ENCODE results near the gene FAM53B. TPM values are rescaled to one million over a fixed set of nuclear protein-coding genes. Genes with fewer than 3 reads are reported as not detected.
"Not testable (repeated sequence)": the region's sequence is repeated elsewhere in the genome, so short reads cannot be mapped to it uniquely, and the experiment has no call there.

Gene FAM53B
- 10 to 100 TPM; 21.8 to 28.4 TPM for total RNA-seq
- polyA plus RNA-seq (ENCODE audit: insufficient read length in 2 of 2), result 10 to 100 TPM; 30.9 to 31.2 TPM
- long read RNA-seq, donor 1, full-length matches to known transcripts, result 6 of 6 reads
- long read RNA-seq, donor 1, partial matches to known transcripts, result 0 of 6 reads
- long read RNA-seq, donor 1, other reads (novel, unspliced or antisense), result 0 of 6 reads
- long read RNA-seq, donor 2, full-length matches to known transcripts, result 3 of 3 reads
- long read RNA-seq, donor 2, partial matches to known transcripts, result 0 of 3 reads
- long read RNA-seq, donor 2, other reads (novel, unspliced or antisense), result 0 of 3 reads
- long read RNA-seq, donor 3, result 0 reads
- long read RNA-seq, donor 4, result 0 reads

DNA sequence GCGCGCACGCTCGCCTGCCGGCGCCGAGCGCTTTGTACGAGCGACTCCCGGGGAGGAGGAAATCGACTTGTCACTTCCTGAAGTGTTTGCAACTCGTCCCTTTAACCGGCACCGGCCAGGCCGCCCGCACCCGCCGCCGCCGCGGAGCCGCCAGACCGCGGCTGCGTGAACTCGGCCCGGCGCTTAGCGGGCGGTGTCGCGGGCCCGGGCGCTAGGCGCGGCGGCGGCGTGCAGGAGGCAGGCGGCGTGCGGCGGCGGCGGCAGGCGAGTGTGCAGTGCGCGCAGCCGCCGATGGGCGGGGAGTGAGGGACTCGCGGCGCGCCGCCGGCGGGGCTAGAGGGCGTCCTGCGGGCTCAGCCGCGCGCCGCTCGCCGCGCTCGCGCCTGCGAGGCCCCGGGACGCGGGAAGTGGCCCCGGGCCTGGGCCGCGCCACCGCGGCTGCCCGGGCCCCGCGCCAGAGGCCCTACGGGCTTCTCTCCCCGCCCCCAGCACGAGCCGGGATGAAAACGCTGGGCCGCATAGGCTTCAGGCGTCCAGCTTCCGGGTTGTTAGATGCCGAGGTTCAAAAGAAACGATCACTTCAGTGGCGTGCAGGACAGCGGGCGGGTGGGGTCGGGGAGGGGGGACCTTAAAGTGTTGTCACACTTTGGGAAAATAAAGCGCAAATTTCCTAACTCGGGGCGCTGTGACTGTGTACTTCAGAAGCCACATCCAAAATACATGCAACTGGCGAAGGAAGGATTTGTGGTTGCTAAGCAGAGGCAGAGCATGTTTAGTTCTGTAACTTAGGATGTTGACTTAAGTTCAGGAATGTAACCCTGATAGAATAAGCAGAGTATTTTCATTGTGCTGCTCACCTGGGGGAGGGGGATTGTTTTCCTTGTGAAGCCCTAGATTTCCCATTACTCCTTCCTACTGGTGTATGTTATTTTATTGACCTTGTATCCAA lies at the start of gene FAM53B:
FAM53B (minus strand) TSS at position 277 of the 949 bp plus-strand sequence. CDS start 37,665 bp downstream, outside the sequence.
- DNase-seq (ENCODE audit: low read depth in 4 of 6, low spot score in 6 of 6), result peak in 3 of 6 donors; percentile 69 to 95 (median 93)
- Histone ChIP-seq H3K4me1 (ENCODE audit: control insufficient read depth, insufficient read depth, low read length) (peaks cover 29% of the 10 kb centered on the region), H3K27me3 (ENCODE audit: control insufficient read depth, insufficient read depth, low read length) (no peaks in the 10 kb centered on the region), H3K27ac (ENCODE audit: low read depth, low read length) (peak within 1 kb of the TSS; percentile 87), H3K9me3 (ENCODE audit: control insufficient read depth, insufficient read depth, low read length) (no peaks in the 10 kb centered on the region), H3K36me3 (ENCODE audit: control insufficient read depth, insufficient read depth, low read length) (no peaks in the 10 kb centered on the region), H3K4me3 (ENCODE audit: low read depth, low read length) (peak within 1 kb of the TSS; percentile 67)
- WGBS (ENCODE audit: insufficient coverage), result under 1% methylated on average over 92 of the region's 100 CpGs

DNA sequence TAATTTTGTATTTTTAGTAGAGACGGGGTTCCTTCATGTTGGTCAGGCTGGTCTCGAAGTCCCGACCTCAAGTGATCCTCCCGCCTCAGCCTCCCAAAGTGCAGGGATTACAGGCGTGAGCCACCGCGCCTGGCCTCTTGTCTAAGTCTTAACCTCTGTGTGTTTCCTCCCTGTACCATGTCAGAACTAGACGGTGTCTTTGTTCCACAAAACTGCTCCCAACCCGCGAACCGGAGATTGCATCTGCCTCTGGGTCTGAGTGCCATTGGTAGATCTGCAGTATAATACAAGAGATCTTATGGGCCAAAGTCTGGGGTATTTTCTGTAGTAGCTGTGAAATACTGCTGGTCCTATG lies 48.8 kb upstream of the FAM53B start:
- no peak overlapping the region for H3K4me3 ChIP-seq (ENCODE audit: low read depth, low read length)
- peaks cover 9% of the 10 kb centered on the region for H3K4me1 ChIP-seq (ENCODE audit: control insufficient read depth, insufficient read depth, low read length)
- no peaks in the 10 kb centered on the region for H3K9me3 ChIP-seq (ENCODE audit: control insufficient read depth, insufficient read depth, low read length)
- no peak for DNase-seq (ENCODE audit: low read depth in 4 of 6, low spot score in 6 of 6)
- peaks cover 2% of the 10 kb centered on the region for H3K36me3 ChIP-seq (ENCODE audit: control insufficient read depth, insufficient read depth, low read length)
- H3K27me3 ChIP-seq (ENCODE audit: control insufficient read depth, insufficient read depth, low read length), result no peaks in the 10 kb centered on the region
- no peak overlapping the region for H3K27ac ChIP-seq (ENCODE audit: low read depth, low read length)
- WGBS (ENCODE audit: insufficient coverage), result 97% methylated on average over 9 of the region's 11 CpGs

GRCh38 chr10:124791547-124792348 lies 47.6 kb upstream of the FAM53B start, which contains the start of gene EEF1AKMT2:
Gene EEF1AKMT2 (minus strand): TSS chr10:124791887. CDS start chr10:124791833, 54 bp downstream.
- Histone ChIP-seq H3K9me3 (ENCODE audit: control insufficient read depth, insufficient read depth, low read length) (no peaks in the 10 kb centered on the region), H3K27me3 (ENCODE audit: control insufficient read depth, insufficient read depth, low read length) (no peaks in the 10 kb centered on the region), H3K27ac (ENCODE audit: low read depth, low read length) (peak within 1 kb of the TSS; percentile 65), H3K36me3 (ENCODE audit: control insufficient read depth, insufficient read depth, low read length) (peaks cover 10% of the 10 kb centered on the region), H3K4me3 (ENCODE audit: low read depth, low read length) (peak within 1 kb of the TSS; percentile 79), H3K4me1 (ENCODE audit: control insufficient read depth, insufficient read depth, low read length) (peaks cover 9% of the 10 kb centered on the region)
- peak; percentile 83 to 97 (median 86) for DNase-seq (ENCODE audit: low read depth in 4 of 6, low spot score in 6 of 6)
- under 1% methylated on average over 78 of the region's 79 CpGs for WGBS (ENCODE audit: insufficient coverage)

- H3K27ac ChIP-seq (ENCODE audit: low read depth, low read length); H3K4me3 ChIP-seq (ENCODE audit: low read depth, low read length); H3K9me3 ChIP-seq (ENCODE audit: control insufficient read depth, insufficient read depth, low read length); DNase-seq (ENCODE audit: low read depth in 4 of 6, low spot score in 6 of 6); H3K27me3 ChIP-seq (ENCODE audit: control insufficient read depth, insufficient read depth, low read length); H3K4me1 ChIP-seq (ENCODE audit: control insufficient read depth, insufficient read depth, low read length): not testable (repeated sequence)
- H3K36me3 ChIP-seq (ENCODE audit: control insufficient read depth, insufficient read depth, low read length), result peaks cover 37% of the 10 kb centered on the region
- no CpG with 5 or more reads among the region's 1 CpG for WGBS (ENCODE audit: insufficient coverage)
Observed at GRCh38 chr10:124782900-124783299, 38.7 kb upstream of the FAM53B start.

GRCh38 chr10:124768791-124769190 lies 24.6 kb upstream of the FAM53B start:
- Histone ChIP-seq H3K36me3 (ENCODE audit: control insufficient read depth, insufficient read depth, low read length) (peaks cover 27% of the 10 kb centered on the region), H3K4me1 (ENCODE audit: control insufficient read depth, insufficient read depth, low read length) (no peaks in the 10 kb centered on the region), H3K27me3 (ENCODE audit: control insufficient read depth, insufficient read depth, low read length) (no peaks in the 10 kb centered on the region), H3K27ac (ENCODE audit: low read depth, low read length) (no peak overlapping the region), H3K9me3 (ENCODE audit: control insufficient read depth, insufficient read depth, low read length) (peaks cover 5% of the 10 kb centered on the region), H3K4me3 (ENCODE audit: low read depth, low read length) (no peak overlapping the region)
- 100% methylated on average over 1 of the region's 2 CpGs for WGBS (ENCODE audit: insufficient coverage)
- DNase-seq (ENCODE audit: low read depth in 4 of 6, low spot score in 6 of 6), result no peak

- Histone ChIP-seq H3K4me3 (ENCODE audit: low read depth, low read length) (no peak overlapping the region), H3K36me3 (ENCODE audit: control insufficient read depth, insufficient read depth, low read length) (peaks cover 22% of the 10 kb centered on the region), H3K9me3 (ENCODE audit: control insufficient read depth, insufficient read depth, low read length) (no peaks in the 10 kb centered on the region), H3K4me1 (ENCODE audit: control insufficient read depth, insufficient read depth, low read length) (no peaks in the 10 kb centered on the region), H3K27ac (ENCODE audit: low read depth, low read length) (no peak overlapping the region), H3K27me3 (ENCODE audit: control insufficient read depth, insufficient read depth, low read length) (no peaks in the 10 kb centered on the region)
- peak in 1 of 6 donors; percentile 68 for DNase-seq (ENCODE audit: low read depth in 4 of 6, low spot score in 6 of 6)
- 93% methylated on average over 2 of the region's 2 CpGs for WGBS (ENCODE audit: insufficient coverage)
Observed at GRCh38 chr10:124765256-124765655, 21.1 kb upstream of the FAM53B start.

GRCh38 chr10:124763267-124763666 lies 19.1 kb upstream of the FAM53B start:
- no peaks in the 10 kb centered on the region for H3K27me3 ChIP-seq (ENCODE audit: control insufficient read depth, insufficient read depth, low read length)
- no peaks in the 10 kb centered on the region for H3K4me1 ChIP-seq (ENCODE audit: control insufficient read depth, insufficient read depth, low read length)
- no peaks in the 10 kb centered on the region for H3K9me3 ChIP-seq (ENCODE audit: control insufficient read depth, insufficient read depth, low read length)
- H3K4me3 ChIP-seq (ENCODE audit: low read depth, low read length), result no peak overlapping the region
- WGBS (ENCODE audit: insufficient coverage), result no CpG with 5 or more reads among the region's 1 CpG
- no peak for DNase-seq (ENCODE audit: low read depth in 4 of 6, low spot score in 6 of 6)
- H3K36me3 ChIP-seq (ENCODE audit: control insufficient read depth, insufficient read depth, low read length), result peaks cover 17% of the 10 kb centered on the region
- H3K27ac ChIP-seq (ENCODE audit: low read depth, low read length), result no peak overlapping the region

GRCh38 chr10:124762281-124762680 lies 18.1 kb upstream of the FAM53B start:
- 100% methylated on average over 1 of the region's 5 CpGs for WGBS (ENCODE audit: insufficient coverage)
- Histone ChIP-seq H3K4me1 (ENCODE audit: control insufficient read depth, insufficient read depth, low read length) (no peaks in the 10 kb centered on the region), H3K27ac (ENCODE audit: low read depth, low read length) (no peak overlapping the region), H3K27me3 (ENCODE audit: control insufficient read depth, insufficient read depth, low read length) (no peaks in the 10 kb centered on the region), H3K36me3 (ENCODE audit: control insufficient read depth, insufficient read depth, low read length) (peaks cover 13% of the 10 kb centered on the region), H3K9me3 (ENCODE audit: control insufficient read depth, insufficient read depth, low read length) (no peaks in the 10 kb centered on the region), H3K4me3 (ENCODE audit: low read depth, low read length) (no peak overlapping the region)
- DNase-seq (ENCODE audit: low read depth in 4 of 6, low spot score in 6 of 6), result no peak
